Measurements from ENCODE around the gene RANBP9.

The RANBP9 gene
- total RNA-seq = 132 reads per million, percentile 87 among the genes with 10 or more reads in this experiment

GRCh38 chr6:13711733-13712598 is at the start of gene RANBP9:
Gene RANBP9 (minus strand): TSS chr6:13711835. CDS start chr6:13711505, 330 bp downstream.
- DNase-seq = peak; percentile 82

- DNase-seq = no peak
Measured at GRCh38 chr6:13760307-13761304, 49.0 kb upstream of the RANBP9 start.

GRCh38 chr6:13759025-13759424 is 47.4 kb upstream of the RANBP9 start:
- DNase-seq = no peak

GRCh38 chr6:13754644-13755043 is 43.0 kb upstream of the RANBP9 start:
- no peak for DNase-seq

- no peak for DNase-seq
Measured at GRCh38 chr6:13743736-13744127, 32.1 kb upstream of the RANBP9 start.

GRCh38 chr6:13742961-13743735 is 31.5 kb upstream of the RANBP9 start:
- DNase-seq = no peak

- DNase-seq = no peak
Measured at GRCh38 chr6:13741365-13741764, 29.7 kb upstream of the RANBP9 start.

GRCh38 chr6:13735031-13735430 is 23.4 kb upstream of the RANBP9 start:
- DNase-seq = no peak

GRCh38 chr6:13733178-13733887 is 21.7 kb upstream of the RANBP9 start:
- no peak for DNase-seq

- no peak for DNase-seq
Measured at GRCh38 chr6:13730704-13731103, 19.1 kb upstream of the RANBP9 start.

- no peak for DNase-seq
Measured at GRCh38 chr6:13729891-13730290, 18.3 kb upstream of the RANBP9 start.

- DNase-seq = no peak
Measured at GRCh38 chr6:13725570-13725969, 13.9 kb upstream of the RANBP9 start.

- DNase-seq = no peak
Measured at GRCh38 chr6:13725052-13725451, 13.4 kb upstream of the RANBP9 start.

GRCh38 chr6:13724182-13724581 is 12.5 kb upstream of the RANBP9 start:
- DNase-seq = no peak

- no peak for DNase-seq
Measured at GRCh38 chr6:13722880-13723279, 11.2 kb upstream of the RANBP9 start.

- no peak for DNase-seq
Measured at GRCh38 chr6:13718123-13718458, 6.5 kb upstream of the RANBP9 start.

- no peak for DNase-seq
Measured at GRCh38 chr6:13716955-13717295, 5.3 kb upstream of the RANBP9 start.

GRCh38 chr6:13716225-13716954 is 4.8 kb upstream of the RANBP9 start:
- DNase-seq = no peak

GRCh38 chr6:13715444-13715883 is 3.8 kb upstream of the RANBP9 start:
- no peak for DNase-seq

- no peak for DNase-seq
Measured at GRCh38 chr6:13712599-13712898, 914 bp upstream of the RANBP9 start.

- peak; percentile 57 for DNase-seq
Measured at GRCh38 chr6:13711324-13711732, 307 bp downstream of the RANBP9 start.
